Astrocyte of the cerebellum (primary cell): ENCODE measurements around the gene CA5A.

ENCODE experiments used
- DNase-seq: peaks from one replicate; pipeline ENCODE4 v3.0.0-alpha.2; 2011; ENCODE audit warnings: low read depth
- H3K4me3 ChIP-seq: 2 replicates; pipeline ENCODE4 v1.5.1; 2011; ENCODE audit warnings: mild to moderate bottlenecking, low read depth, low read length, moderate library complexity
- in situ Hi-C: cut with HindIII; loops from 2 replicates; pipeline ENCODE4 v1.10.0; 2017; ENCODE audit warnings: low sequenced_read_pairs
- TF ChIP-seq, protein P1 (sequence below): IDR thresholded peaks from 2 replicates; pipeline ENCODE4 v1.5.1; 2012; ENCODE audit warnings: low read length, low read depth, moderate library complexity, mild to moderate bottlenecking; ENCODE audit errors: missing control alignments

Gene CA5A

GRCh38 chr16:87960852-87961251 is 24.5 kb upstream of the CA5A start:
- no peak for DNase-seq
- in situ Hi-C loops: no loop called here

GRCh38 chr16:87960296-87960695 is 24.0 kb upstream of the CA5A start:
- DNase-seq: no peak
- TF ChIP-seq, protein P1, sequence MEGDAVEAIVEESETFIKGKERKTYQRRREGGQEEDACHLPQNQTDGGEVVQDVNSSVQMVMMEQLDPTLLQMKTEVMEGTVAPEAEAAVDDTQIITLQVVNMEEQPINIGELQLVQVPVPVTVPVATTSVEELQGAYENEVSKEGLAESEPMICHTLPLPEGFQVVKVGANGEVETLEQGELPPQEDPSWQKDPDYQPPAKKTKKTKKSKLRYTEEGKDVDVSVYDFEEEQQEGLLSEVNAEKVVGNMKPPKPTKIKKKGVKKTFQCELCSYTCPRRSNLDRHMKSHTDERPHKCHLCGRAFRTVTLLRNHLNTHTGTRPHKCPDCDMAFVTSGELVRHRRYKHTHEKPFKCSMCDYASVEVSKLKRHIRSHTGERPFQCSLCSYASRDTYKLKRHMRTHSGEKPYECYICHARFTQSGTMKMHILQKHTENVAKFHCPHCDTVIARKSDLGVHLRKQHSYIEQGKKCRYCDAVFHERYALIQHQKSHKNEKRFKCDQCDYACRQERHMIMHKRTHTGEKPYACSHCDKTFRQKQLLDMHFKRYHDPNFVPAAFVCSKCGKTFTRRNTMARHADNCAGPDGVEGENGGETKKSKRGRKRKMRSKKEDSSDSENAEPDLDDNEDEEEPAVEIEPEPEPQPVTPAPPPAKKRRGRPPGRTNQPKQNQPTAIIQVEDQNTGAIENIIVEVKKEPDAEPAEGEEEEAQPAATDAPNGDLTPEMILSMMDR: no peak
- H3K4me3 ChIP-seq: no peak overlapping the region
- in situ Hi-C loops: no loop called here

More at GRCh38 chr16:87960852-87961251, 24.5 kb upstream of the CA5A start:
- no peak overlapping the region for H3K4me3 ChIP-seq
- TF ChIP-seq, protein P1: no peak

- in situ Hi-C loops: loop anchor here (5.0 kb wide), 2 partner anchors 98 to 478 kb away; no protein-coding TSS in a partner anchor
- no peak overlapping the region for H3K4me3 ChIP-seq
- TF ChIP-seq, protein P1: no peak
- no peak for DNase-seq
Measured at GRCh38 chr16:87959391-87959990, 23.2 kb upstream of the CA5A start.

DNA sequence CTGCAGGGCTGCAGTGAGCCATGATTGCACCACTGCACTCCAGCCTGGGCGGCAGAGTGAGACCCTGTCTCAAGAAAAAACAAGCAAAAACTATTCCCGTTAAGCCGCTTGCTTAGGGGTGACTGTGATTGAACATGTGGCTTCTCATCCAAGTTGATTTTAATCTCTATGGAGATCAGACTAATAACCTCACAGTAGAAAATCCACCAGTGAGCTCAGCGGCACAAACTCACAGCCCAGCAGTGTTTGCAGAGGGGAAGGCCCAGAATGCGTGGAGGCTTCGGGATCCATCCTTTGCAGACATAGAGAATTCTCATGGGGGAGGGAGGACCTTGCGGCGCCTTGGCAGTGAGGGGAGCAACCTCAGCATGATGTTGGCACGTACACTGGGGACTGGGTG is 22.3 kb upstream of the CA5A start:
- TF ChIP-seq, protein P1: no peak
- in situ Hi-C loops: loop anchor here (5.0 kb wide), 2 partner anchors 99 to 479 kb away; no protein-coding TSS in a partner anchor
- H3K4me3 ChIP-seq: no peak overlapping the region
- DNase-seq: no peak

DNA sequence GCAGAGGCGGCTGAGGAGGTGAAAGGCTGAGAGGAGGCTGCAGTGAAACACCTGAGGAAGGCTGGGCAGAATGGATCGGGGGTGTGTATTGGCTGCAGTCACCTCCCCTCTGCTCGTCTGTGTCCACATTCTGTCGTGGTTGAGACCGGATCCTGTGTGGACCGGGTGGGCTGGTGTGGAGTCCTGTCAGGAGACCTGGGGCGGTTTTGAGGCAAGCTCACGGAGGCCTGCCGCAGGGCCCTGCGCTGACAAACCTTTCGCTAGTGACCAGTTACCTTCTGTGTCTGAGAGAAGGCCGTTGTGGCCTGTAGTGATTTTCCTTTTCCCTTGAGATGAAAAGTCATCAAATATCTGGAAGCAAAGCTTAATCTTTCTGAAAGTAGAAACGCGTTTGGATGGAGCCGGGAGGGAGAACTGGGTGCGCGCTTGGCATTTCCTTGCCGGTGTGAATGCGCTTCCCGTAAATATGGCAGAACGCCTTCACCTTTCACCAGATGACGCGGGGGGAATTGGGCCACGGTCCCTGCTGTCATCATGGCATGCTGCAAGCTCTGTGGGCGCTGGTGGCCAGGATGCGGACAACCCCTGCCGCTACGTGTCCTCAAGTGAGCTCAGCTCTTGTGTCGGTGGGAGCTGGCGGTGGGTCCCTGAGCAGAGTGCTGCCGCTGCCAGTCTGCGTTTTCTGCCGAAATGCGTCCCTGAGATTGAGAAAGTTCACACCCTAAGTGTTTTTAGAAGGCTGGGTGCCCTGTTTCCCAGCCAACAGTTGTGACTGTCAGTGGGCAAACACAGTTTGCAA is 21.2 kb upstream of the CA5A start:
- no peak overlapping the region for H3K4me3 ChIP-seq
- in situ Hi-C loops: loop anchor here (5.0 kb wide), 2 partner anchors 100 to 480 kb away; no protein-coding TSS in a partner anchor
- DNase-seq: no peak
- TF ChIP-seq, protein P1: no peak

- H3K4me3 ChIP-seq: no peak overlapping the region
- TF ChIP-seq, protein P1: peak; percentile 63
- in situ Hi-C loops: loop anchor here (5.0 kb wide), 2 partner anchors 101 to 481 kb away; no protein-coding TSS in a partner anchor
- peak; percentile 70 for DNase-seq
Measured at GRCh38 chr16:87956365-87957231, 20.3 kb upstream of the CA5A start.
